ENCODE measurements around the gene ZBTB21. TPM values are rescaled to one million over a fixed set of nuclear protein-coding genes. Genes with fewer than 3 reads are reported as not detected.

The ZBTB21 gene
- total RNA-seq, 1 experiment from 2014 or later, result 18.1 TPM

DNA sequence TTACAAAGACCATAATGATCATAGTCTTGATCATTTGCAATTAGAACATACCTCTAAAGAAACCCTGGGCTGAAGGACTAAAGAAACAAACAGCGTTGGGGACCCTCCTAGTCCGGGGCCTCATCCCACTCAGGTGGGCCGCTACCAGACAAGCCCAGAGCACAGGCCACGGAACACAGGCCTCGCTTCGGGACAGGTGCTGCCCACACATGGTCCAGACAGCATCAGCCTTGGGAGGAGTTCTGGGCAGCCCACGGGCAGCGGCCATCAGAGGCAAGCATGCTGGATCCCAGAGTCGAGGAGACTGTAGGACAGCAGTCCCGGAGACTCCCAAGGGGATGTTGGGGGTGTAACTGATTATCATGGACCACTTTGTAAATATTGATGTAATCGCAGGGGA, 61.3 kb downstream of the ZBTB21 start:
- no peaks in the 10 kb centered on the region for H4K20me1 ChIP-seq (ENCODE audit: control insufficient read depth, insufficient read depth, insufficient read length)
- no peak overlapping the region for H3K9ac ChIP-seq (ENCODE audit: extremely low read depth, insufficient read length, low read length)

More for the DNA sequence above, 61.3 kb downstream of the ZBTB21 start:
- H3K27ac Mint-ChIP-seq, result peak overlapping the region in 1 of 3 experiments; percentile 55; a peak in 1 of 7 replicates
- no peak overlapping the region for H2BK120ac ChIP-seq (ENCODE audit: low read depth, low read length, poor library complexity, severe bottlenecking)
- no peaks in the 10 kb centered on the region for H3K9me3 Mint-ChIP-seq
- no peak overlapping the region for H2BK15ac ChIP-seq (ENCODE audit: low read depth, low read length)
- H4K8ac ChIP-seq (replicated peaks; ENCODE audit: insufficient read length, low read depth, low read length), result no peak overlapping the region
- no peak overlapping the region for H4K5ac ChIP-seq (ENCODE audit: insufficient read length, low read depth, low read length)
- peaks cover 12% of the 10 kb centered on the region for H3K23me2 ChIP-seq (ENCODE audit: insufficient read length, low read depth, low read length, poor library complexity, severe bottlenecking)
- peaks cover 42 to 48% of the 10 kb centered on the region in 2 experiments for H3K4me1 Mint-ChIP-seq
- H3K27me3 ChIP-seq (ENCODE audit: insufficient read depth, low read length), result peaks cover 7% of the 10 kb centered on the region; the same call in 1 of the 2 replicates
- peaks cover 5% of the 10 kb centered on the region; the same call in 1 of the 2 replicates for H3K4me1 ChIP-seq (ENCODE audit: insufficient read depth, low read length)
- no peak overlapping the region for H3T11ph ChIP-seq (ENCODE audit: low read length)
- no peak overlapping the region for H3K4me3 Mint-ChIP-seq
- WGBS (ENCODE audit: extremely low coverage, insufficient read length, low lambda C conversion rate), result no CpG with 5 or more reads among the region's 11 CpGs
- H3K27me3 Mint-ChIP-seq (ENCODE audit: low read depth), result peaks cover 25% of the 10 kb centered on the region
- H4K91ac ChIP-seq (ENCODE audit: insufficient read length, low read depth, low read length), result no peak overlapping the region
- no peak overlapping the region for H3K18ac ChIP-seq (ENCODE audit: insufficient read length, low read depth, low read length)
- no peak overlapping the region for H3K56ac ChIP-seq (ENCODE audit: insufficient read length, low read depth, low read length)
- no peak overlapping the region for H2AFZ ChIP-seq (ENCODE audit: low read length)
- H3K4me2 ChIP-seq (ENCODE audit: insufficient read depth, insufficient read length, low read length), result no peak overlapping the region
- H3K14ac ChIP-seq (ENCODE audit: insufficient read depth, low read length), result no peak overlapping the region
- no peaks in the 10 kb centered on the region for H3K79me1 ChIP-seq (ENCODE audit: insufficient read depth, low read depth, low read length, poor library complexity, severe bottlenecking)
- H3K79me2 ChIP-seq (ENCODE audit: insufficient read depth, low read length), result no peaks in the 10 kb centered on the region
- H3K9me3 ChIP-seq (ENCODE audit: control insufficient read depth, low read depth, low read length), result no peaks in the 10 kb centered on the region
- H2AK5ac ChIP-seq (ENCODE audit: insufficient read length, low read length), result no peak overlapping the region
- H2BK5ac ChIP-seq (ENCODE audit: insufficient read length, low read length), result no peak overlapping the region
- no peak overlapping the region for H3K27ac ChIP-seq (ENCODE audit: insufficient read length, low read depth, low read length)
- H3K4ac ChIP-seq (ENCODE audit: low read depth, low read length), result no peak overlapping the region
- H3K36me3 Mint-ChIP-seq (ENCODE audit: insufficient read depth in 1 of 3, low read depth in 3 of 3), result peaks cover 0 to 5% (median 3%) of the 10 kb centered on the region in 3 experiments; a peak in 4 of 7 replicates
- TF ChIP-seq, protein P1, sequence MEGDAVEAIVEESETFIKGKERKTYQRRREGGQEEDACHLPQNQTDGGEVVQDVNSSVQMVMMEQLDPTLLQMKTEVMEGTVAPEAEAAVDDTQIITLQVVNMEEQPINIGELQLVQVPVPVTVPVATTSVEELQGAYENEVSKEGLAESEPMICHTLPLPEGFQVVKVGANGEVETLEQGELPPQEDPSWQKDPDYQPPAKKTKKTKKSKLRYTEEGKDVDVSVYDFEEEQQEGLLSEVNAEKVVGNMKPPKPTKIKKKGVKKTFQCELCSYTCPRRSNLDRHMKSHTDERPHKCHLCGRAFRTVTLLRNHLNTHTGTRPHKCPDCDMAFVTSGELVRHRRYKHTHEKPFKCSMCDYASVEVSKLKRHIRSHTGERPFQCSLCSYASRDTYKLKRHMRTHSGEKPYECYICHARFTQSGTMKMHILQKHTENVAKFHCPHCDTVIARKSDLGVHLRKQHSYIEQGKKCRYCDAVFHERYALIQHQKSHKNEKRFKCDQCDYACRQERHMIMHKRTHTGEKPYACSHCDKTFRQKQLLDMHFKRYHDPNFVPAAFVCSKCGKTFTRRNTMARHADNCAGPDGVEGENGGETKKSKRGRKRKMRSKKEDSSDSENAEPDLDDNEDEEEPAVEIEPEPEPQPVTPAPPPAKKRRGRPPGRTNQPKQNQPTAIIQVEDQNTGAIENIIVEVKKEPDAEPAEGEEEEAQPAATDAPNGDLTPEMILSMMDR (conservative IDR thresholded peaks at IDR 0.05), result no peak
- no peak overlapping the region for H3K23ac ChIP-seq (ENCODE audit: insufficient read length, low read depth, low read length)
- DNase-seq, result no peak
- no peak overlapping the region for H2BK12ac ChIP-seq (ENCODE audit: insufficient read length, low read depth, low read length)
- H2BK20ac ChIP-seq (ENCODE audit: low read depth, low read length, poor library complexity, severe bottlenecking), result no peak overlapping the region
